A673 (cell line): Measurements from ENCODE around the gene CHST4.
"Not testable (repeated sequence)": the region's sequence is repeated elsewhere in the genome, so short reads cannot be mapped to it uniquely, and the experiment has no call there.

Experiments
- CTCF ChIP-seq: fragments of 300-800, 200-600 bp; sonication (generic); conservative IDR thresholded peaks from 2 replicates; pipeline ENCODE4 v1.5.1; 2017; ENCODE audit warnings: low read depth, mild to moderate bottlenecking, antibody characterized with exemption, low read length, moderate library complexity, mixed read lengths
- EZH2 ChIP-seq: fragments of 200-600 bp; sonication (generic); IDR thresholded peaks from 2 replicates; pipeline ENCODE4 v1.6.1; 2017; ENCODE audit warnings: borderline replicate concordance, low read depth, mild to moderate bottlenecking, mixed read lengths, antibody characterized with exemption, low read length; ENCODE audit not compliant: poor library complexity, severe bottlenecking

GRCh38 chr16:71561886-71562285 is 35.7 kb downstream of the CHST4 start:
- TF ChIP-seq EZH2, CTCF: not testable (repeated sequence)
